HepG2 (cell line): ENCODE data around the gene PMPCB. TPM values are rescaled to one million over a fixed set of nuclear protein-coding genes. Genes with fewer than 3 reads are reported as not detected.
A peak's percentile ranks its signal among the peaks of the same experiment; 100 is the strongest.

Source experiments
- ADNP ChIP-seq: sonication (generic); formaldehyde crosslinking; IDR thresholded peaks from 2 replicates; pipeline ENCODE4 v1.4.0; 2020; ENCODE audit warnings: missing genetic modification reagents
- CENPT ChIP-seq: sonication (generic); formaldehyde crosslinking; IDR thresholded peaks from 2 replicates; pipeline ENCODE4 v1.8.0; 2022; ENCODE audit warnings: low read depth, mild to moderate bottlenecking, moderate library complexity, missing genetic modification reagents
- DR1 ChIP-seq: sonication (generic); formaldehyde crosslinking; IDR thresholded peaks from 2 replicates; pipeline ENCODE4 v1.8.0; 2021; ENCODE audit warnings: mild to moderate bottlenecking, missing genetic modification reagents, inconsistent platforms
- ISX ChIP-seq: sonication (generic); formaldehyde crosslinking; conservative IDR thresholded peaks from 2 replicates; pipeline ENCODE4 v1.5.0; 2020; ENCODE audit warnings: missing genetic modification reagents
- MBD4 ChIP-seq: IDR thresholded peaks from 2 replicates; pipeline ENCODE4 v1.6.1; 2012; ENCODE audit warnings: low read length, inconsistent platforms, borderline replicate concordance
- MBNL3 ChIP-seq: fragments of 250-450 bp; sonication (Bioruptor Pico); conservative IDR thresholded peaks from 2 replicates; pipeline ENCODE4 v1.8.0; 2022; ENCODE audit warnings: mild to moderate bottlenecking, inconsistent platforms
- MIXL1 ChIP-seq: IDR thresholded peaks from 2 replicates; pipeline ENCODE4 v1.6.1; 2016
- NFKBIZ ChIP-seq: IDR thresholded peaks from 2 replicates; pipeline ENCODE4 v1.6.1; 2018; ENCODE audit warnings: missing genetic modification reagents, missing compliant biosample characterization
- PAX8 ChIP-seq: sonication (generic); formaldehyde crosslinking; IDR thresholded peaks from 2 replicates; pipeline ENCODE4 v1.8.0; 2022; ENCODE audit warnings: mild to moderate bottlenecking, missing genetic modification reagents, borderline replicate concordance
- PHF20 ChIP-seq: sonication (generic); formaldehyde crosslinking; IDR thresholded peaks from 2 replicates; pipeline ENCODE4 v1.5.0; 2020; ENCODE audit warnings: mild to moderate bottlenecking, missing genetic modification reagents
- REST ChIP-seq, 2 experiments: IDR thresholded peaks; 2 replicates each; pipeline ENCODE4 v1.6.1; 2011 to 2012; ENCODE audit warnings: low read length in 2 of 2, borderline replicate concordance in 1 of 2, low read depth in 1 of 2, mild to moderate bottlenecking in 1 of 2, moderate library complexity in 1 of 2
- SAP130 ChIP-seq: IDR thresholded peaks from 2 replicates; pipeline ENCODE4 v1.6.1; 2016; ENCODE audit warnings: low read depth
- SYNCRIP ChIP-seq: fragments of 200-400 bp; formaldehyde crosslinking; IDR thresholded peaks from 2 replicates; pipeline ENCODE4 v1.6.1; 2018; ENCODE audit warnings: mild to moderate bottlenecking, low read depth, low read length; ENCODE audit not compliant: insufficient read depth
- TOPORS ChIP-seq: sonication (generic); formaldehyde crosslinking; IDR thresholded peaks from 2 replicates; pipeline ENCODE4 v1.8.0; 2023; ENCODE audit warnings: mild to moderate bottlenecking, missing genetic modification reagents
- ZBED4 ChIP-seq: sonication (generic); formaldehyde crosslinking; IDR thresholded peaks from 2 replicates; pipeline ENCODE4 v1.4.0; 2020; ENCODE audit warnings: missing genetic modification reagents, borderline replicate concordance
- ZFP36 ChIP-seq: fragments of 150-350 bp; IDR thresholded peaks from 2 replicates; pipeline ENCODE4 v1.6.1; 2018; ENCODE audit warnings: borderline replicate concordance, low read length, low read depth; ENCODE audit not compliant: partially characterized antibody
- ZGPAT ChIP-seq: IDR thresholded peaks from 2 replicates; pipeline ENCODE4 v1.6.1; 2016; ENCODE audit warnings: mild to moderate bottlenecking
- ZKSCAN1 ChIP-seq: fragments of 150-350 bp; IDR thresholded peaks from 2 replicates; pipeline ENCODE4 v1.6.1; 2014; ENCODE audit warnings: low read length
- ZNF205 ChIP-seq: IDR thresholded peaks from 2 replicates; pipeline ENCODE4 v1.6.1; 2018; ENCODE audit warnings: missing biosample characterization, missing genetic modification reagents
- ZNF260 ChIP-seq: sonication (generic); formaldehyde crosslinking; IDR thresholded peaks from 2 replicates; pipeline ENCODE4 v1.4.0; 2020; ENCODE audit warnings: missing genetic modification reagents, low read depth, mild to moderate bottlenecking, borderline replicate concordance
- ZNF44 ChIP-seq: sonication (generic); formaldehyde crosslinking; IDR thresholded peaks from 2 replicates; pipeline ENCODE4 v1.5.1; 2020; ENCODE audit warnings: mild to moderate bottlenecking, missing genetic modification reagents
- ZNF775 ChIP-seq: sonication (generic); formaldehyde crosslinking; IDR thresholded peaks from 2 replicates; pipeline ENCODE4 v1.4.0; 2020; ENCODE audit warnings: missing genetic modification reagents, mild to moderate bottlenecking, moderate library complexity, borderline replicate concordance
- polyA plus RNA-seq, 8 experiments: library from polyadenylated mRNA; depleted of rRNA in 3 of 8; stranded (reverse) in 7 of 8; unstranded in 1 of 8; fragments of >200 nt; fragmentation: Illumina TruSeq in 4 of 8; extraction: Trizol in 4 of 8; gene quantifications; 2 replicates each; pipeline versions ENCODE4 v1.2.1 to v1.2.3, GENCODE V29; 2011 to 2016; ENCODE audit warnings: low read depth in 4 of 8, missing spikeins in 1 of 8, mixed read lengths in 1 of 8; ENCODE audit not compliant: insufficient read depth in 1 of 8
- total RNA-seq, 5 experiments: library from RNA; depleted of rRNA; stranded (reverse); fragments of >200 nt; fragmentation: Illumina TruSeq; extraction: Trizol; gene quantifications; 2 replicates each; pipeline ENCODE4 v1.2.3, GENCODE V29; 2016; ENCODE audit warnings: low read depth in 1 of 5

The PMPCB gene
- total and polyA plus RNA-seq, 2 of the 13 experiments (the other 11 are each of a cell fraction or from before 2014, with no cell fraction given), result 80.8 to 124 TPM

DNA sequence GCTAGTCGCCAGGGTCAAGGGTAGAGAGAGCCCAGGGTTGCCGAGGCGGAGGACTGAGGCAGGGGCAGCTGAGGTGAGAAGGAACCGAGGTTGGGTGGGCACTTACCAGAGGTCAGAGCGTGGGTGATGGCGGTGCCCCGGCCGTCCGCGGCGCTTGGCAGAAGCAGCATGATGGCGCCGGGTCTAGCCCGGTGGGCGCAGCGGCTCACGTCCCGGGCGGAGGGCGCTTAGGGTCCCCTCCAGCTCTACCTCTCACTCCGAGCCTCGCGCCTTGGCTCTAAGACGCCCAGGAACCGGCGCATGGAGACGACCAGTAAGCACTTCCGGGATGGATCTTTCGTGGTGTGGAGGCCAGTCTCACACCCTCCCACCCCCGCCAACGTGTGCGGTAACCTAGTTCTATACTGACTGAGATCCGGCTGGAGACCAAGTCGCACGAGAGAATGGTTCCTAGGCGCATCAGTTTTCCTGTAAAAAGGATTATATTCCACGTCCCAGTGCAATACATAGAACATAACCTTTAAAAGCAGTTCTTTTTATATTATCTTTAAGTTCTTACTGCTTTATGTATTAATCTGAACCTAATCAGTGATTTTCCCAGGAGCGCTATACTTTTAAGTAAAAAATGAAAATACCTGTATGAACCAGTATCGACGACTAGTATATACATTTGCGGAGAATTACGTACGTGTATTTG lies 47.4 kb downstream of the PMPCB start, which contains the start of gene DNAJC2 (continued):
- peak in 1 of 2 experiments; percentile 65; a peak in 2 of 4 replicates for TF ChIP-seq REST (IDR thresholded peaks at IDR 0.05; ENCODE audit: borderline replicate concordance in 1 of 2, low read depth in 1 of 2, low read length in 2 of 2)
- TF ChIP-seq PAX8, result no peak
- peak; percentile 89 for TF ChIP-seq ZGPAT (CRISPR knock-in tag)
- no peak; the same call in 1 of the 2 replicates for TF ChIP-seq MBD4
- TF ChIP-seq ZFP36, result no peak
- TF ChIP-seq ZNF205 (CRISPR knock-in tag), result 0 out of 2 replicates have a peak, but pooled peaks have one; percentile 25
- peak; percentile 96 for TF ChIP-seq PHF20 (CRISPR knock-in tag)
- no peak for TF ChIP-seq ZNF260 (CRISPR knock-in tag)
- TF ChIP-seq ZNF775 (CRISPR knock-in tag), result no peak
- TF ChIP-seq ZBED4 (CRISPR knock-in tag), result 0 out of 2 replicates have a peak, but pooled peaks have one; percentile 22
- TF ChIP-seq MBNL3, result no peak
- peak; percentile 62 for TF ChIP-seq ZKSCAN1
- peak; percentile 94; the same call in 1 of the 2 replicates for TF ChIP-seq ZNF44 (CRISPR knock-in tag)
- TF ChIP-seq TOPORS (CRISPR knock-in tag), result no peak
- TF ChIP-seq ISX (CRISPR knock-in tag), result no peak
- TF ChIP-seq NFKBIZ (CRISPR knock-in tag), result peak; percentile 78; the same call in 1 of the 2 replicates
- peak; percentile 92 for TF ChIP-seq MIXL1 (CRISPR knock-in tag)
- TF ChIP-seq SAP130, result peak; percentile 98
- no peak for TF ChIP-seq SYNCRIP
- peak; percentile 36; the same call in 1 of the 2 replicates for TF ChIP-seq DR1 (CRISPR knock-in tag)
- no peak for TF ChIP-seq ADNP (CRISPR knock-in tag)
- TF ChIP-seq CENPT (CRISPR knock-in tag), result no peak
